GM23248 (cell line): Measurements from ENCODE around the gene CPED1.

Source experiments
- EZH2 ChIP-seq: fragments of 200-600 bp; sonication (generic); IDR thresholded peaks from 2 replicates; pipeline ENCODE4 v1.6.1; 2018; ENCODE audit warnings: antibody characterized with exemption, mild to moderate bottlenecking; ENCODE audit not compliant: insufficient read depth, poor library complexity, severe bottlenecking
- EZH2phosphoT487 ChIP-seq: fragments of 200-600 bp; sonication (generic); IDR thresholded peaks from 2 replicates; pipeline ENCODE4 v1.6.1; 2018; ENCODE audit warnings: antibody characterized with exemption, moderate library complexity, mild to moderate bottlenecking, low read depth; ENCODE audit not compliant: insufficient read depth

DNA sequence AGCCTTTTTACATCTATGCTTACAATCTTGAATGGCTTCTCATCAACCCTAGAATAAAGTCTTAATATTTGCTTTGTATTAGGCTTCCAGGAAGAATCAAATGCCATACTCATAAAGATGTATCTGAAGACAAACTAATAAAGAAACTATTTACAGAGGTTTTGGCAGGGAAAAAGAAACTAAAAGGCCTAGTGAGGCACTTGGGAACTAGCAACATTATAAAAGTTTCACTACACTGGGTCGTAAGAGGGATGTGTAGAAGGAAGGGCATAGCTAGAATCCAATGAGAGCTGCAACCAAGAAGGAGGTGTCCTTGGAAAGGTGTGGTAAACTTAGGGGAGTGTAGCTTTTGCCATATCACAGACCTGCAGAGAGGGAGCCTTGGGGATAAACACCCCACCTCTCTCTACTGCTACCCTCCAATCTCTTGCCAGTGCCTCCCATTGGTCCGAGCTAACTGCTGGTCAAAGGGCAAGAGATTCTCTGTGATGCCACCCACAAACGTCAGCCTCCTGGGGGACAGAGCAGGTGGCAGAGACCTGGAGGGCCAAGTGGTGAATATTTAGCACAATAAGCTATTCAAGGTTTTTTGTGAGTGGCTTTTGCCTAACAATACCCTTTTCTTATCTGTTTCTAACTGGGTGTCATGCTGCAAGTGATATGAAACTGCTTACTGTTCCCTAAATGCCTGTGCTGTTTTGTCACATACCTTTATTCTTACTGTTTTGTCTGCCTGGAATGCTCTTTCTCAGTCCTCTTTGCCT lies 60.7 kb downstream of the CPED1 start:
- TF ChIP-seq EZH2, result no peak
- no peak for TF ChIP-seq EZH2phosphoT487
